GM19025 (cell line): ENCODE results near the gene INHBE.

Source experiments
- ATAC-seq: cut with Tn5 transposase; IDR thresholded peaks from one replicate; pipeline ENCODE4 v1.9.1; 2021; ENCODE audit warnings: mild to moderate bottlenecking, low read depth, moderate library complexity; ENCODE audit not compliant: unreplicated experiment

Gene INHBE

DNA sequence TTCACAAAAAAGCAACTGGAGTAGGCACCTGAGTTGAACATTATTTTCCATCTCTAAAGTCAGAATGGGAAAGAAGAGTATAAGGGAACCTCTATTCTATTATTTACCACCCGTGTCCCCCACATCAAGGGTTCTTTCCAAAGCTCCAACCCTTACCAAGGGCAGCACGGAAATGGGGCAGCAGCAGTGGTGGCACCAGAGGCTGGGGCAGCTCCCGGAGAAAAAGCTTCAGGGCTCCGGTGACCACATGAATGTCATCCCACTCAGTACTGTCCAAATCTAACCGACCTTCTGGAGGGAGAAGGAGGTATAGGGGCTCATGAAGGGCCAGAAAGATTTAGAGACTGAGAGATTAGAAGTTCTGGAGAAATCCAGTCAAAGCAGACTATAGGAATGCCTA is 18.8 kb downstream of the INHBE start:
- no peak for ATAC-seq

DNA sequence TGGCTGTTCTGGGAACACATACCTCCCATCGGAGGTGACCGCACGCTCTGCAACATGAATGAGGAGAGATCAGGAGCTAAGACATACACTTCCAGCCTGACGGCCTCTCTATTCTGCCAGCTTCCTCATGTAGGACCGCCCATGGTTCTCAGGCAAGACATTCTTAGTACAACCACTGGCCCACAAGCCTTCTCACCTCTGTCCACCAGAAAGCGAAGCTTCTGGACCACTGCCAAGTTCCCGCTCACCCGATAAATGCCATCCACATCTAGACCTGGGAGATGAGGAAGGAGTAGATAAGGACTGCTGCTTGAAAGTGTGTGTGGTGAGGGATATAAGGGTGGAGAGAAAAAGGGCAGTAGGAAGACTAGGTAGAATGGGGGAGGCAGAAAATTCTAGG is 19.3 kb downstream of the INHBE start:
- ATAC-seq = no peak

DNA sequence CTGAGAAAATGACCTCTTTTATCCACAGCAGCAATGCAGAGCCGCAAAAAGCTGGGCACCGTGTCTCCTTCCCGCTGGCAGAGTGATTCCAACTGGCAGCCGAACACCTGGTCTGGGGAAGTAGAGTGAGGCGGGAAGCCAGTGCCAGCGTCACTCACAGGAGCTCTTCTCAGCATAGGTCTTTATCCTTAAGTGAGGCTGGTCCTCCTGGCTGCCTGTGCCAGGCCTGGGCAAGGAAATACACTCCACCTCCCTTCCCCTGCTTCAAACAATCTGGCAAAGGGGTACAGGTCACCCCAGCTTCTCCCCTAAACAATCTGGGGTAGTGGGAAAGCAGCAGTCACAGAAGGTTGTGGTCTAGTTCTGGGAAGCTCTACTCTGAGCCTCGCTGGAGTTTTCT is 19.8 kb downstream of the INHBE start:
- ATAC-seq = no peak

DNA sequence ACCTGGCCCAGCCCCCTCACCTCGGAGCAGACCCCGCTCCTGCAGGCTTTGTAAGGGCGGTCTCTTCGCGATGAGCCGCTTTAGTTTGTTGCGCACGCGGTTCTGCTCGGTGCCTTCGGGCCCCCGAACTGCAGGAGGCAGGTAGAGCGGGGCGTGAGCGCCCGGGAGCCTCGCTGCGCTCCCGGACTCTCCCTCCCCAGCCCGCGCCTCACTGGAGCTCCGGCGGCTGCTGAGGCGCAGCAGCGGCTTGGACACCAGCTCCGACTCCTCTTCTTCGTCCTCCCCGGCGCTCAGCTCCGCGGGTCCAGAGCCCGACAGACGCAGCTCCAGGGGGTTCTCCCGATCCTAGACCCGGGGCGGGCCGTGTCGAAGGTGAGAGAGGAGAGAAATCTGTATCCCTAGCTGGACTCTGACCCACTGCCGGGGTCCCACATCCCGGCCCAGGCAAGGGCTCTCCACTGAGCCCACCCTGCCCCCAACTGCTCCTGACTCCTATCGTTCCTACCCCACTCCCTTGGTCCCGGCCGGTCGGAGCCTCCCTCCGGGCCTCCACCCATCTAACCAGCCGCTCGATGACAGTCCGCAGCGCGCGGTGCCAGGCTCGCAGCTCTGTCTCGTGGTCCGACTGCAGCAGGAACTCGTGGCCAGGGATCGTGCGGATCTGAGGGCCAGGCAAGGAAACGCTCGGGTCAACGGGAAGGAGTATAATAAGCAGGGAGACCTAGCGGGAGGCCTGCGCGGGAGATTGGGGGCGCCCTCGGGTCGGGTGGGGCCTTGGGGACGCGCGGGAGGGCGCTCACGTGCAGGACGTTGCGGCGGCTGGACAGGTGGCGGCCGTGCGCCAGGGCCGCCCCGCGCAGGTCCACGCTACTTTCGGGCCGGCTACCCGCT is 20.4 kb downstream of the INHBE start:
- no peak for ATAC-seq

DNA sequence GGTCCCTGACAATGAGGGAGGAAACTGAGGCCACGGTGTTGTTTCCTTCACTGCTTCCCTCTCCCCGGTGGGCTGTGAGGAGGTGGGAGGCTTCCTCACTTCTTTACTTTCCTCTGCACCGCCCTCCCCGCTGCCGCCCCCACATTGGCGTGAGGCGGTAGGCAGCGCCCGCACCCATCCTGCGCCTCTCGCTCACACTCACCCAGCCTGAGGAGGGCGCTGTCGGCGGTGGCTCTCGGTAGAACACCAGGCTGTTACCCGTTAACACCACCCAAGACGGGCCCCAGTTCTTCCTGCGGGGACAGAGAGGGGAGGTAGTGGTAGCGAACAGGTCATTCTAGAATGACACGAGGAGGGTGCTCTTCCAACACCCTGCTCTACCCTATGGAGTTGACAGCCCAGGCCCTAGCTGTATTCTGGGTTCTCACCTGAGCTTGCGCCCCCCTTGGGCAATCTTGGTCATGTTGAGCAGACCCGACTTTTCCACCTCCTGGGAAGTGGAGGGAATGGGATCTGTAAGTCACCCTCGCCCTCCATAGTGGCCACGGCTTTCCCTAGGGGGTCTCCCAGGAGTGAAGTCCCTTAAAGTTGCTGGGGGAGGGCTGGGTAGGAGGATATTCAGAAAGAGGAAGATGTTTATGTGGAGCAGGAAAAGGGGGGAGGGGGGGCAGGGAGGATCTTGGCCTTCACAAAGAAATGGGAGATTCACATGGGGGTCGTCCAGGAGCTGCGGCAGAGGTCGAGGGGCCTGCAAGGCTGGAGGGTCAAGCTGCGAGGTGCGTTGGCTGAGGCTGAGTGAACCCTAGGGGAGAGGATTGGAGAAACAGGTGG is 21.3 kb downstream of the INHBE start:
- no peak for ATAC-seq

DNA sequence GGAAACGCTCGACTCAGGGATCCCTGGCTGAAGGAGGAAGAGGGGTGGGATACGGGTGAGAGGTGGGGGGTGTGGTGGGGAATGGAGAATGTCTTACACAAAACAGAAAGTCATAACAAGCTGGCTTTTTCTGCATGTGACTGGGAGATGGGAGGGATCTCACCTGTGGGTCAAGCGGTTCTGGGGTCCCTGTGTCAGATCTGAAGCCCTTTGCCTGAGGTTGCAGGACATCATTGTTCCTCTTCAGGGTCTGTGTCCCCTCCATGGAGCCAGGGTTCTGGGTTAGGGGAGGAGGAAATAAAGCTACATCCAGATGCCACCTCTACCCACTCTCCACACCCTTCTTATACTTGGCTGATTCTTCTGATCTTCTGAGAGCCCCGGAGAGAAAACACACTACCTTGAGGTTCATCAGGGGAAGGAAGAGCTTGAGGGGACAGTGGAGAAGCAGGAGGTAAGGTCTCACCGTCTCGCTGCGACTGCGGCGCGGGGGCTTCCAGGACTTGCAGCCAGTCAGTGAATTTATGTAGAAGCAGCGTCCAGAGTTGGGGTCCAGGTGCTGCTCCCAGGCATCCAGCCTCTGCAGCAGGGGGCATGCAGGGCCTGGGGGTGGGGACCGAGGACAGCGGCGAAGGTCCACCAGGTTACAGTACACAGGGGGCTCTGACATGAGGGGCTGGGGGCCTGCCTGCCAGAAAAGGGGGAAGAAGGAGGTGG is 22.0 kb downstream of the INHBE start:
- ATAC-seq = no peak

DNA sequence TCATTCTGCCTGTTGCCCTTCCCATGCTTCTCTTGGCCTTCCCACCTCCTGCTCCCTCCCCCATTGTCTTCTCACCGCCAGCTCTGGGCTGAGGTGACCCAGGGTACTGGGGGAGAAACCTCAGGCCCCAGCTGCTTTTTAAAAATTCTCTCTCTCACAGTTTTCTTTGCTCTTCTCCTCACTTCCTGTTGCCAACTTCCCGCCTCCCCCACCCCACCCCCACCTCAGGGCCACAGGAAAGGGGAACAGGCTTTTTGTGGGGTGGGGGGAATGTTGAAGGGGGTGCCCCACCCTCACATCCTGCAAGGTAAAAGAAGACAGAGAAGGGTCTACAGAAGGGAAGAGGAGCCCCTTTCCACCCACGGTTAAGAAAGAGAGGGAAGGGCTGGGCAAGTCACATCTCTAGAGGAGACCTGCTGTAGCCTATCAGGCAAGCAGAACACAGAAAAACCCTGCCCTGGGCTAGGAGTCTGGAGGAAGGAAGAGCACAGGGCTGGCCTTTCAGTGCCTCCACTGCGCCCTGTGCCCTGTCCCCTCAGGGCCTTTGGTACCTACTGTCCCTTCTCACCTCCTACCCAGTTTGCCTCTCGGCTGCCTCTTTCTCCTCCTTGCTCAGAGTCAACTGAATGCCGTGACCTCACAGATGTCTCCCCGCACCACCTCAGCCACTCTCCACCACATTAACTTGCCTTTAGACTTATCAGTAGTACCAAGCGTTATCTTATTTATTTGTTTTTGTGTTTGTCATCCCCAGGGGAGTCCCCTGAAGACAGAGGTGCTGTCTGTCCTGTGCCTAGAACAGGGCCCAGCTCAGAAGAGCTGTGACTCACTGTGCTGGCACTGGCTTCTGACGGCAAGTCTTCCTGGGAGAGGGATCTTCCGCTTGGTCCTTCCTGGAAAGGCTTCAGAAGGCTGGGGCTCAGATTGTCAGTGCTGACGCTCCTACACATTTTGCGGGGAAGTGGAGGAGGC is 22.9 kb downstream of the INHBE start:
- peak; percentile 47 for ATAC-seq

DNA sequence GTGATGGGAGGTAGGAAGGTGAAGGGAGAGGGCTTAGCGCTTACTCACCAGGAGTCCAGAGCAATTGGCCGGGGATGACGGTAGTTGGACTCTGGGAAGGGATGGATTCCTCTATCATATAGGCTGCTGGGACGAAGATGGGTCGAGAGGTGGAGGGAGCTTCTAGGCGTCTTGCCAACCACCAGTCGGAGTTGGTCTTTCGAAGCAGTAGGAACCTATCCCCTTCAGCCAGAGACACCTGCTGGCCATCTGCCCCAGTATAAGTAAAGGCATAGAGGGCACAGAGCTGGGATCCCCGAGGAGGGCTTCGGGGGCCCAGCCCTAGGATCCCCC is 23.9 kb downstream of the INHBE start:
- no peak for ATAC-seq

DNA sequence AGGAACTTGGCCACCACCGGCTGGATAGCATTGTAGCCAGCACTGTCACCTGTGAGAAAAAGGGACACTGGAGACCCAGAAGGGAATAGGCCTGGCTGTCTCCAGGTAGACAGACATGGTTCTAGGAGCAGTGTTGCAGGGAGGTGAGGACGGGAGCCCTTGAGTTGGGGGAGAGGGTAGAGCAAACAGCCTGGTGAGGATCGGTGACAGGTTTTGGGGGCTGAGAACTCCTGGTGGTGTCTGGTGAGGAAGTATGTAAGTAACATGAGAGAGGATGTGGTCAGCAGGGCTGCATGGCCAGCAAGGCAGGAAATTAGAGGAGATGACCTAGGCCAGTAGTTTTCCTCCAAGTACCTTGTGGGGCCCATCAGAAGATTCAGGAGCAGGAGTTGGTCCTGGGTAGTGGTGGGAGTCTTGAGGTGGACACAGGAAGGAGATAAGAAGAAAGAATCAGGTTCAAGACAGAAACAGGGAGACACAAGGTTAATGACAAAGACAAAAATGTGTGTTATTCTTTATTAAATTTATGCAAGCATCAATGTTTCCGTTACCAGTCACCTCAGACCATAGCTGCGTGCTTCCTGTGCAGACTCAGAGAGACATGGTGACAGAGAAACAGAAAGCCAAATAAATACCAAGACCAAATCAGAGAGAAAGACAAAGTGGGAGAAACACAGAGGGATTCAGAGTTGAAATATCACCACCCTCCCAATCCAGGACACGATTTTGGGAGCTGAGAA is 24.4 kb downstream of the INHBE start, which contains the start of gene ARHGAP9:
Gene ARHGAP9, minus strand, starts transcription at position 491 of the 740 bp plus-strand sequence. Its CDS starts 460 bp downstream, at position 31.
- no peak for ATAC-seq

DNA sequence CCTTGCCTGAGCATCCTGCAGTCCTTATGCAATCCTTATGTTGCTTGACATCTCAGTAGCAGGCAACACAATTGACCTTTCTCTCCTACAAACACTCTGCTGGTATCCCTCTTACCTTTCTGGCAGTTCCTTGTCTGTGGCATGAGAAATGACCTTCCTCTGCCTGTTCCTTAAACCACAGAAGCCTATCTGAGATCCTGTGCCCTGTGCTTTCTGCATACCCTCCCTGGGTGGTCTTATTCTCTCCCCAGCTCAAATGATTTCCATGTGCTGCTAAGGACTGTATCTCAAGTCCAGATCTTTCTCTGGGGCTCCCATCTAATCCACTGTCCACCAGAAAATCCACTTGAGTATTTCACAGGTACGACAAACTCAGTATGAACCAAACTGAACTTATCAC is 26.6 kb downstream of the INHBE start:
- no peak for ATAC-seq

DNA sequence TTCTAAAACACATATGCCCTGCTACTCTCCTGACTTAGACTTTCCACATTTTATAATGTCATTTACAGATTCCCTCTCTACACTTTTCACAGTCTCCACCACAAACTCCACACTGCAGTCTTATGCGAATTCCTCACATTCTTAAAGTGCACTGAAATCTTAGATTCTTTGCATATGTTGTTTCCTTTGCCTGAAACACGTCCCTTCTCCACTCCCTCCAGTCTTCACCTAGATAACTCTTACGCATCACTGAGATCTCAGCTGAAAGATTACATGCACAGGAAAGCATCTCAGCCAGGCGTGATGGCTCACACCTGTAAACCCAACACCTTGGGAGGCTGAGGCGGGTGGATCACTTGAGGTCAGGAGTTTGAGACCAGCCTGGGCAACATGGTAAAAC is 28.4 kb downstream of the INHBE start:
- no peak for ATAC-seq

DNA sequence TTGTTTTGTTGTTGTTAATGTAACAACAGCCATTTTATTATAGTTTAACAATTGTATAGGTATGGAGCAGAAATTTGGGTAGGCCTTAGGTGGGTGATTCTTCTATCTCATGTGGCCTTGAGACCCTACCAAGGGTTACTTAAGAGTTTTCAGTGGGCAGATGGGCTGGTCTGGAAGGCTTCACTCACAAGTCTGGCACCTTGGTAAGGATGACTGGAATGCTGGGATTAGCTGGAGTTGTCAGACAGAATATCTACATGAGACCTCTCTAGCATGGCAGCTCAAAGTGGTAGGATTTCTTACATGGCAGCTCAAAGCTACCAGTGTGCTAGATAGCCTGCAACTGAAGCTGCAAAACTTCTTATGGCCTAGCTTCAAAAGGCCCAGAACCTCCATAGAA is 30.6 kb downstream of the INHBE start:
- no peak for ATAC-seq

DNA sequence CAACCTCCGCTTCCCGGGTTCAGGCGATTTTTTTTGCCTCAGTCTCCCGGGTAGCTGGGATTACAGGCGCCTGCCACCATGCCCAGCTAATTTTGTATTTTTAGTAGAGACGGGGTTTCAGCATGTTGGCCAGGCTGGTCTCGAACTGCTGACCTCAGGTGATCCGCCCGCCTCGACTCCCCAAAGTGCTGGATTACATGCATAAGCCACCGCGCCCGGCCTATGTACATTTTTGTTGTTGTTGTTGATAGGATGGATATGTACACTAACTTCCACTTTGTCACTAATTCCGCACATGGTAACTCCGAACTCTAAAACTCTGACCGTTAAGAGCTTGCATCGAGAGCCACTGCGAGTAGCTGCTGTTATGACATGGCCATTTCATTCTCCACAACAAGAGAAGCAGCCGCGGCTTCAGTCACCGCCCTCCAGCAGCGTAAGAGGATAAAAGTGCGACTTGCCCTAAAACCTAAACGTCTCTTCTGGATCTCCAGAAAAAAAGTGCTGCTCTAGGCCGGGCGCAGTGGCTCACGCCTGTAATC is 32.0 kb downstream of the INHBE start:
- ATAC-seq = no peak

DNA sequence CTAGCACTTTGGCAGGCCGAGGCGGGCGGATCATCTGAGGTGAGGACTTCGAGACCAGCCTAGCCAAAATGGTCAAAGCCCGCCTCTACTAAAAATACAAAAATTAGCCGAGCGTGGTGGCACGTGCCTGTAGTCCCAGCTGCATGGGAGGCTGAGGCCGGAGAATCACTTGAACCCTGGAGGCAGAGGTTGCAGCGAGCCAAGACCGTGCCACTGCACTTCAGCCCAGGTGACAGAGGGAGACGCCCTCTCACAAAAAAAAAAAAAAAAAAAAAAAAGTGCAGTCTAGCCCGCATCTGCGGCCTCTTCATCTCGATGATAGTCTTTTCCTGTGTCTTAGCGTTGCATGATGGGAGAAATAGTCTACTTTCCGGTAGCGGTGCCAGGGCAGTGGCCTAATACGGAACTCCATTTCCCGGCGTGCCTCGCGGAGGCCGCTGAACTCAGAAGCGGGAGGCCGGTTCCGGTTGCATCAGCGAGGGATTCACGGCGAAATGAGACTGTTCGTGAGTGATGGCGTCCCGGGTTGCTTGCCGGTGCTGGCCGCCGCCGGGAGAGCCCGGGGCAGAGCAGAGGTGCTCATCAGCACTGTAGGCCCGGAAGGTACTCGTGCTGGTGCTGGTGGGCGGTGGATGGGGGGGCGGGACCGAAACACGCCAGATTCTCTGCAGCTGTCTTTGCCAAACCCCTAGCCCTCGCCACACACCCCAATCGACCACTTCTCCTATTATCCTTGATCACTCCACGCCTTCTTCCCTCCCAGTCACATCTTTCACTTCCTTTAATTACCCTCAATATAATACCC is 32.7 kb downstream of the INHBE start, which contains the start of gene MARS1:
Gene MARS1, plus strand, starts transcription at position 472 of the 805 bp plus-strand sequence. Its CDS starts 23 bp downstream, at position 495.
- ATAC-seq = peak; percentile 99

DNA sequence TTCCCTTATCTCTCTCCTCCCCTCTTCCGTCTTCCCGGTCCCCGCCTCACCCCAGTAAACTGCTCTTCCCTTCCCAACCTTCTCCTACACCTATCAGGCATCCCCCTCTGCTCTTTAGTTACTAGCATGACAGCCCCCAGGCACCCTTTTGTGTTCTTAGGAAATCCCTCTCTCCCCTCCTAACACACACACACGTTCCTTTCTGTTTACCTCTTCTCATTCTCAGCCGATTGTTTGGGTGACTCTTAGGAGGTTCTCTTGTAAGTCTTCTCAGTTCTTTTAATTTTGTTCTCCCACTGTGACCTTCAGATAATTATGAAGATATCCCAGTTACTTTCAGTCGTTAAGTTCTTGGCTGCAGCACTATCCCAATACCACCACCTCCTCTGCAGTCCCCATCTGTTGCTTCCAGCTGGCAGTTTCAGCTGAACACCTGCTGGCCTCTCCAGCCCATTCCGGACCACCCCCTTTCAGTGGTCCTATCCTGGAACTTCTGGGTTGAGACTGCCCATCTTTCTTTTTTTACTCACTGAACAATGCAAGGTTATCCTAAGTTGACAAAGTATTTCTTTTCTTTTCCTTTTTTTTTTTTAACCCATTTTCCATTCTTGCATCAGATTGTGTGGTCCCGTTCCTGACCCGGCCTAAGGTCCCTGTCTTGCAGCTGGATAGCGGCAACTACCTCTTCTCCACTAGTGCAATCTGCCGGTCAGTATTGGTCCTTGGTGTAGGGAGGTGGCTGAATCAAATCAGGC is 33.5 kb downstream of the INHBE start:
- ATAC-seq = no peak

DNA sequence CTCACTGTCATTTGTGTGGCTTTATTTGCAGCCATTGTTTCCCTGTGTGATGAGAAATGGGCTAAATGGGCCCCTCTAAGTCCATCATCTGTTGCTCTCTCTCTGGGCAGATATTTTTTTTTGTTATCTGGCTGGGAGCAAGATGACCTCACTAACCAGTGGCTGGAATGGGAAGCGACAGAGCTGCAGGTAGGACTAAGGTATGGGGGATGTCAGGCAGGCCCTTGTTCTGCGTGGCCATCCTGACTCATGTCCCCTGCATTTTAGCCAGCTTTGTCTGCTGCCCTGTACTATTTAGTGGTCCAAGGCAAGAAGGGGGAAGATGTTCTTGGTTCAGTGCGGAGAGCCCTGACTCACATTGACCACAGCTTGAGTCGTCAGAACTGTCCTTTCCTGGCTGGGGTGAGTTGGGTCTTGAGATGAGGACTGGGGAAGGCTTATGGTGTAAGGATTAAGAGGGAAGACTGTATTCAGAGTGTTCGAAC is 34.1 kb downstream of the INHBE start:
- no peak for ATAC-seq

DNA sequence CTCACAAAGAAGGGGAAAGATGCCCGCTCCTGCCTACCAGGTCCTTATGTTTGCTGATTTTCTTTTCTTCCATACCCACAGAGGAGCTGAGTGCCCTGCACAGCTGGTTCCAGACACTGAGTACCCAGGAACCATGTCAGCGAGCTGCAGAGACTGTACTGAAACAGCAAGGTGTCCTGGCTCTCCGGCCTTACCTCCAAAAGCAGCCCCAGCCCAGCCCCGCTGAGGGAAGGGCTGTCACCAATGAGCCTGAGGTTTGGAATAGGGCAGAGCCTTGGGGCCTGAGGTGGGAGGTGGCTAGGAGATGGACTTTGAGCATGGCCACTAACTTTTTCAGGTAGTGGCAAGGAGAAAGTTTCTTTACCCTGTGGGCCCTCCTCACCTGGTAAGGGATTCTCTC is 35.0 kb downstream of the INHBE start:
- ATAC-seq = no peak
